ENCODE measurements around the gene MAP4K2.

The MAP4K2 gene

DNA sequence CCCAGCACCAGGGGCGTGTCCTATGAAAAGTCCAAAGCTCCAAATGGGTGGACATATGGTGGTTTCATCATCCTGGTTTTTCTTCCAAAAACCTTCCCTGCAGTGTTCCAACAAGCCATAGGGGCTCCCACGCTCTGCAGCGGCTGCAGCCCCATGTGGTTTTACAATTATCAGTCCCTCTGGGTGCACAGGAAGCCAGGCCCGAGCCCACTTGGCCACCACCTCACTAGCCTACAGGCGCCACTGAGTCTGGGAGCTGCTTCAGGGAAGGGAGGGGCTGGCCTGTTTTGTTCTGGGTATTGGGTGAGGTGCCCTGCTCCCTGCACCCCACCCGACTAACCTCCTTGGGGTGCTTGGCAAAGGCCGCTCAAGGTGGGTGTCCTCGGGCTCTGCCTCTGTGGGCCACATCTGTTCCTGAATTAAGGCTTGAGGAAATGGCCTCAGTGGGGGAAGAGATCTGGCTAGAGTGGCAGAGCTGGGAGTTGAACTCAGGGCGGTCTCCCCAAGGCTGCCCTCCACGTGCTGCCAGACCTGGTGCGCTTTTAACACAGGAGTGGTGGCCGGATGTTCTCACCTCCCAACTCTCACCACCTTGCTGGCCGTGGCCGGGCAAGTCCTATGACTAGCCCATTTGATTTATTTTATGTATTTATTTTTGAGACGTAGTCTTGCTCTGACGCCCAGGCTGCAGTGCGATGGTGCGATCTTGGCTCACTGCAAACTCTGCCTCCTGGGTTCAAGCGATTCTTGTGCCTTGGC lies 46.8 kb upstream of the MAP4K2 start:
- H3K79me2 ChIP-seq (ENCODE audit: low read length), result no peaks in the 10 kb centered on the region
- H3K4me3 ChIP-seq (ENCODE audit: low read length), result no peak overlapping the region
- H3K9me2 ChIP-seq (replicated peaks; ENCODE audit: insufficient read depth, low read length), result no peaks in the 10 kb centered on the region
- no peak overlapping the region for H3K4me2 ChIP-seq (ENCODE audit: low read depth, low read length)
- H3K36me3 ChIP-seq (replicated peaks; ENCODE audit: insufficient read depth, low read length), result 0 out of 2 replicates have a peak, but pooled peaks cover 4% of the 10 kb centered on the region
- H3K4me1 ChIP-seq (ENCODE audit: low read length), result peaks cover 58% of the 10 kb centered on the region
- no peak overlapping the region for H2AFZ ChIP-seq (ENCODE audit: low read length)
- no peaks in the 10 kb centered on the region for H3K27me3 ChIP-seq (replicated peaks; ENCODE audit: insufficient read depth, low read length)
- H3K27ac ChIP-seq (ENCODE audit: low read length), result peak overlapping the region; percentile 97; the same call in 1 of the 2 replicates
- H3K9me3 ChIP-seq (replicated peaks; ENCODE audit: insufficient read depth, low read length), result no peaks in the 10 kb centered on the region
- H4K20me1 ChIP-seq (ENCODE audit: insufficient read depth, low read length), result no peaks in the 10 kb centered on the region
- TF ChIP-seq CTCF (IDR thresholded peaks at IDR 0.05; ENCODE audit: low read length) (no peak), EZH2phosphoT487 (IDR thresholded peaks at IDR 0.05; ENCODE audit: low read length) (no peak), EZH2 (optimal IDR thresholded peaks at IDR 0.05; ENCODE audit: low read depth, low read length) (no peak)
- peaks cover 22% of the 10 kb centered on the region for H3F3A ChIP-seq (ENCODE audit: insufficient read depth, low read length)
- no peak overlapping the region for H3K9ac ChIP-seq (ENCODE audit: low read length)
- DNase-seq, result no peak

GRCh38 chr11:64848826-64849597 lies 46.0 kb upstream of the MAP4K2 start:
- Histone ChIP-seq H4K20me1 (ENCODE audit: insufficient read depth, low read length) (no peaks in the 10 kb centered on the region), H3K4me1 (ENCODE audit: low read length) (peaks cover 59% of the 10 kb centered on the region), H3K27ac (ENCODE audit: low read length) (no peak overlapping the region), H3K4me2 (ENCODE audit: low read depth, low read length) (peak overlapping the region; percentile 16; the same call in 1 of the 2 replicates), H3K9ac (ENCODE audit: low read length) (no peak overlapping the region), H3F3A (ENCODE audit: insufficient read depth, low read length) (peaks cover 22% of the 10 kb centered on the region), H3K36me3 (replicated peaks; ENCODE audit: insufficient read depth, low read length) (no peaks in the 10 kb centered on the region), H3K9me2 (replicated peaks; ENCODE audit: insufficient read depth, low read length) (no peaks in the 10 kb centered on the region), H2AFZ (ENCODE audit: low read length) (peak overlapping the region; percentile 15), H3K79me2 (ENCODE audit: low read length) (peaks cover 1% of the 10 kb centered on the region), H3K4me3 (ENCODE audit: low read length) (no peak overlapping the region), H3K9me3 (replicated peaks; ENCODE audit: insufficient read depth, low read length) (no peaks in the 10 kb centered on the region), H3K27me3 (replicated peaks; ENCODE audit: insufficient read depth, low read length) (no peaks in the 10 kb centered on the region)
- DNase-seq, result peak; percentile 60
- TF ChIP-seq CTCF (IDR thresholded peaks at IDR 0.05; ENCODE audit: low read length) (peak; percentile 16), EZH2 (optimal IDR thresholded peaks at IDR 0.05; ENCODE audit: low read depth, low read length) (no peak)

- Histone ChIP-seq H3K79me2 (ENCODE audit: low read length) (peaks cover 8% of the 10 kb centered on the region), H3K9me3 (replicated peaks; ENCODE audit: insufficient read depth, low read length) (no peaks in the 10 kb centered on the region), H3K27me3 (replicated peaks; ENCODE audit: insufficient read depth, low read length) (no peaks in the 10 kb centered on the region), H4K20me1 (ENCODE audit: insufficient read depth, low read length) (no peaks in the 10 kb centered on the region), H2AFZ (ENCODE audit: low read length) (peak overlapping the region; percentile 15), H3K4me2 (ENCODE audit: low read depth, low read length) (peak overlapping the region; percentile 16; the same call in 1 of the 2 replicates), H3K27ac (ENCODE audit: low read length) (no peak overlapping the region), H3K36me3 (replicated peaks; ENCODE audit: insufficient read depth, low read length) (no peaks in the 10 kb centered on the region), H3K9ac (ENCODE audit: low read length) (no peak overlapping the region), H3K4me1 (ENCODE audit: low read length) (peaks cover 58% of the 10 kb centered on the region), H3K4me3 (ENCODE audit: low read length) (no peak overlapping the region), H3F3A (ENCODE audit: insufficient read depth, low read length) (peaks cover 22% of the 10 kb centered on the region), H3K9me2 (replicated peaks; ENCODE audit: insufficient read depth, low read length) (no peaks in the 10 kb centered on the region)
- no peak for DNase-seq
- TF ChIP-seq EZH2phosphoT487 (IDR thresholded peaks at IDR 0.05; ENCODE audit: low read length) (no peak), EZH2 (optimal IDR thresholded peaks at IDR 0.05; ENCODE audit: low read depth, low read length) (no peak), CTCF (IDR thresholded peaks at IDR 0.05; ENCODE audit: low read length) (no peak)
These were observed 45.3 kb upstream of the MAP4K2 start for GRCh38 chr11:64848214-64848825.

Measured in MM.1S (cell line).